HG03575 (cell line): Measurements from ENCODE around the gene NAA40.

Experiments used
- ATAC-seq: cut with Tn5 transposase; IDR thresholded peaks from one replicate; pipeline ENCODE4 v1.9.1; 2021; ENCODE audit not compliant: unreplicated experiment, insufficient number of reproducible peaks, low FRiP score; ENCODE audit errors: extremely low read depth

Gene NAA40

GRCh38 chr11:63911440-63911839 lies 27.4 kb upstream of the NAA40 start:
- ATAC-seq: no peak

GRCh38 chr11:63911876-63912275 lies 26.9 kb upstream of the NAA40 start:
- no peak for ATAC-seq

GRCh38 chr11:63912678-63913077 lies 26.1 kb upstream of the NAA40 start:
- no peak for ATAC-seq

DNA sequence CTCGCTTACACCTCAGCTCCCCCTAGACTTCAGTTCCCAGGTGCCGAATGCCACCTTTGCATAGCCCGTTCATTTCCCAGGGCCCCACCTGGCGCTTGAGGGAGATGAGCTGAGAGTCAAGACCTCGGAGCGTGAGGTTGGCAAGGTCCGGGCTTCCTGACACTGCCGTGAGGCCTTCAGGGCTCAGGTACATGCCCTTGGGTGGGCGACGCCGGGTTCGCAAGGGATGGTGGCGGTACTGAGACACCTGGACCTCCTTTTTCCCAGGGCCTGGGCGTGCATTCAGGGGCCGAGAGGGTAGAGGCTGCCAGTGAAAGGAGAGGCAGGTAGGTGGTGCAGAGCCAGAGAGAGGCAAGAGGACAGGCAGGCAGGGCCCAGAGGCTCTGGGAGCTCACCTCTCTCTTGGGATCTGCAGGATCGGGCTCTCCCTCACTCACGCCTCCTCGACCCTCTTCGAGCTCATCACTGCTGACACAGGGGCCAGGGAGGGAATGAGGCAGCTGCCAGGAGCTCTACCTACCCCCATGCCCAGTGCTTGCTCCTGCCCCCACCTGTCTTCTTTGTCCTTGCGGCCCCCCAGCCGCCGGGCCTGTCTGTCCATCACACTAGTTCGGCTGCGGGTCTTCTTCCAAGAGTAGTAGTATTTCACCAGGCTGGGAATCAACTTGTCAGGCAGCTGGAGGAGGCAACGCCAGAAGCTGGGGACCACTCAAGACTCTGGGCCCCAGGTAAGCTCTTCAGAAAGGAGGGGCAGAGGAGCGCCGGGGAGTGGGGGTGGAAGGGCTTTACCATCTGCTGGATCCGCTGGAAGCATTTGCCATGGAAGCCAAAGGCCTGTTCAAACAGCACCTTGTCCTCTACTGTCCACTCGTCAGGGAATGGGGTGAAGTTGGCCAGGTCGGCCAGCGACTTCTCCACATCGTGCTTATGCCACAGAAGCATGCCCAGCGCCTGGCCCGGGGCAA lies 24.7 kb upstream of the NAA40 start:
- ATAC-seq: no peak

- no peak for ATAC-seq
These were observed 23.7 kb upstream of the NAA40 start for GRCh38 chr11:63914896-63915691.

- no peak for ATAC-seq
These were observed 22.6 kb upstream of the NAA40 start for GRCh38 chr11:63915961-63916836.

DNA sequence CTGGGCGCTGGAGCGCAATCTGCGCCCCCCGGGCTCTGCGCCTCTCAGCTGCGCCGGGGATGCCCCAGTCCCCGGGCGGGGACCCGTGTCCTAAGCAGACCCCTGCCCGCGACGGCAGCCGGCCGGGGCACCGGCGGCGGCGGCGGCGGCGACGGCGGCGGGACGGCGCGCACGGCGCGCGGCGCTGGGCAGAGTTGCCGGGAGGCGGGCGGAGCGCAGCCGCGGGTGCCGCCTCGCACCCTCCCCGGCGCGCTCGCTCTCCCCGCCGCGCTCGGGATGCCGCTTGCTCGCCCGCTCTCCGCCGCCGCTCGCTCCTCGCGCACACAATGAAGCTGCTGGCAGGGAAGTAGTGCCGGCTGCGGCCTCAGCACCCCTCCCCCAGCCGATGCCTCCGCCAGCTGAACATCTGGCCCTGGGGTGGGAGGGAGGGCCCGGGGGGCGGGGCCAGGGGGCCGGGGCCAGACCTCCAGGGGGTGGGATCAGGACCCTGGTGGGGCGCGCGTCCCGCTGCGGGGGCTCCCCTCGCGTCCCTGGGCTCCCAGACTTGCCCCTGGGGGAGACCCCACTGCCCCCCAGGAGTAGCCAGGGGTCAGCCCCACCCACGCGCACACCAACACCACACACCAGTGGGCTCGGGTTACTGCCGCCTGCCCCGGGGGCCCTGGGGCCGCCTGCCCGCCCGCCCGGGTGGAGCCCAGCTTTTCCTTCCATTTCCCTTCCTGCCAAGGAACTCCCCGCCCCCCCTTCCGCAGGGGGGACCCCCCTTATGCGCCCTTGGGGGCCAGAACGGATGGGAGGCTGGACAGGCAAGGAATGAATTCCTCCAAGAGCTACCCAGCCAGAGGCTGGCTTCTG lies 21.7 kb upstream of the NAA40 start, which contains the start of gene RCOR2:
Gene RCOR2, minus strand, starts transcription at position 328 of the 855 bp plus-strand sequence. CDS start 708 bp downstream, outside the sequence.
- no peak for ATAC-seq

DNA sequence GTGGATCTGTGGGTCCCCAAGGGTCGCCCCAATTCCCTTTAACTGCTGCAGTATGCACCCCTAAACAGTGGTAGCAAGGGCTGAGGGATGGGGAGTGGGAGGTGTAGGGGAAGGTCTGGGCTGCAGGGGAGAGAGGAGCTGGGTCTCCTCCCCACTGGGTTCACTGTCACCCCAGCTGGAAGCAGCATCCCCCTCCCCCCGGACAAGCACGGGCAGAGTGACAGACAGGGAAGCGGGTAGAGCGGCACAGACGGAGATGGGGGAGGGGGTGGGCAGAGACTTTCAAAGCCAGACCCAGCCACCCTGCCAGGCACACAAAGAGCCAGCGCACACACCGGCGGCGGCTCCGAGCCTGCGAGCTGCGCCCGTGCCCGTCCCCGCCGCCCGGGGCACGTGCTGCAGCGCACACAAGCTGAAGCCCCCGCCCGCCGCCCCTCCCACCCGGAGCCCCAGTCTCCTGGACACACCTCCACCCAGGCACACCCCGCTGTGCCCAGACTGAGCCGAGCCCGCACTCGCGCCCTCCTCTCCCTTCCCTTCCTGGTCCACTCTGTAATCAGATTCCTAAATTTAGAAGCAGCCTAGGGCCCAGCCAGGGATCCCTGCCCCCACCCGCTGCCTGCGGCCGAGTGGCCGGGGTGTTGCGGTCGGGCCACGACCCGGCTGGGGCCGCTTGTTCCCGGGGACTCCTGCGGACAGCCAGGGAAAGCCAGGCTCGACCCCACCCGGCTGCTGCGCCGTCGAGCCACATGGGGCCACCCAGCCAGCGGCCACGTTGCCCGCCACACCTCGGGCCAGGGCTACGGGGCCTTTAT lies 20.9 kb upstream of the NAA40 start:
- no peak for ATAC-seq

GRCh38 chr11:63918507-63919191 lies 20.2 kb upstream of the NAA40 start:
- no peak for ATAC-seq

- no peak for ATAC-seq
These were observed 19.3 kb upstream of the NAA40 start for GRCh38 chr11:63919267-63920125.

- ATAC-seq: no peak
These were observed 18.5 kb upstream of the NAA40 start for GRCh38 chr11:63920126-63920938.

- ATAC-seq: no peak
These were observed 17.8 kb upstream of the NAA40 start for GRCh38 chr11:63920939-63921417.

DNA sequence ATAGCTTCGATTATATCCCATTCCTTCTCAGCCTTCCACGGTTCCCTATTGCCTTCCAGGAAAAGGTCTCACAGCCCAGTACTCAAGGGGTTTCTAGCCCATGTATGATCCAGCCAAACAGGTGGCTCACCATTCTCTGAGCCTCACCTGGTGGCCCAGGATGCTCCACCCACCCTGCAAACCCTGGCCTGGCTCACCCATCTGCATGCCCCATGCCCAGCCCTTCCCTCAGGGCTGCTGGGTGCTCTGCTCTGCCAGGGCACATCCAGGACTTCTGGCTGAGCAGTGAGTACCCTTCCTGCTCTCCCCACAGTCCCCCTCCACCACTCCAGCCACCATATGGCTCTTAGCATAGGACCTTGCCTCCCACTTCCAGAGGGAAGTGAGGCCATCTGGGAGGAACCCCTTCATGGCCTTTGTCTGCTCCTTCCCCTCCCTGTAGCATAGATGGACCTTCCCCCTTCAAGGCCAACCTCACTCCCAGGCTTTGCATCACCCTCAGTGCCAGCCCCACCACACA lies 16.1 kb upstream of the NAA40 start:
- ATAC-seq: no peak

GRCh38 chr11:63923319-63923718 lies 15.5 kb upstream of the NAA40 start:
- ATAC-seq: no peak

GRCh38 chr11:63929616-63930015 lies 9.2 kb upstream of the NAA40 start:
- no peak for ATAC-seq
